ENCODE data around the gene CHPF2.

The CHPF2 gene

GRCh38 chr7:151197932-151198331, 34.4 kb upstream of the CHPF2 start:
- no peak for TF ChIP-seq CTCF (conservative IDR thresholded peaks at IDR 0.05; ENCODE audit: low read depth, low read length)
- no peak for DNase-seq (ENCODE audit: low read depth)
- H3K4me3 ChIP-seq (ENCODE audit: low read depth, low read length), result no peak overlapping the region

GRCh38 chr7:151198945-151199848, 33.1 kb upstream of the CHPF2 start:
- no peak for DNase-seq (ENCODE audit: low read depth)
- no peak for TF ChIP-seq CTCF (conservative IDR thresholded peaks at IDR 0.05; ENCODE audit: low read depth, low read length)
- no peak overlapping the region for H3K4me3 ChIP-seq (ENCODE audit: low read depth, low read length)

- DNase-seq (ENCODE audit: low read depth), result no peak
- no peak for TF ChIP-seq CTCF (conservative IDR thresholded peaks at IDR 0.05; ENCODE audit: low read depth, low read length)
- no peak overlapping the region for H3K4me3 ChIP-seq (ENCODE audit: low read depth, low read length)
These were observed 30.9 kb upstream of the CHPF2 start for GRCh38 chr7:151201344-151201743.

GRCh38 chr7:151201751-151202150, 30.5 kb upstream of the CHPF2 start:
- TF ChIP-seq CTCF (conservative IDR thresholded peaks at IDR 0.05; ENCODE audit: low read depth, low read length), result no peak
- no peak overlapping the region for H3K4me3 ChIP-seq (ENCODE audit: low read depth, low read length)
- no peak for DNase-seq (ENCODE audit: low read depth)

GRCh38 chr7:151202836-151203235, 29.4 kb upstream of the CHPF2 start:
- TF ChIP-seq CTCF (conservative IDR thresholded peaks at IDR 0.05; ENCODE audit: low read depth, low read length), result no peak
- H3K4me3 ChIP-seq (ENCODE audit: low read depth, low read length), result no peak overlapping the region
- no peak for DNase-seq (ENCODE audit: low read depth)

GRCh38 chr7:151204383-151205032, 27.8 kb upstream of the CHPF2 start:
- TF ChIP-seq CTCF (conservative IDR thresholded peaks at IDR 0.05; ENCODE audit: low read depth, low read length), result no peak
- H3K4me3 ChIP-seq (ENCODE audit: low read depth, low read length), result no peak overlapping the region
- no peak for DNase-seq (ENCODE audit: low read depth)
